HG02943 (cell line): ENCODE measurements around the gene GRHL1.

Experiments
- ATAC-seq: cut with Tn5 transposase; IDR thresholded peaks from one replicate; pipeline ENCODE4 v1.9.1; 2021; ENCODE audit warnings: mild to moderate bottlenecking, low read depth, moderate library complexity; ENCODE audit not compliant: unreplicated experiment

The GRHL1 gene

GRCh38 chr2:9948721-9949120, 2.8 kb upstream of the GRHL1 start:
- no peak for ATAC-seq

- no peak for ATAC-seq
These were observed 2.1 kb upstream of the GRHL1 start for GRCh38 chr2:9949239-9949991.

DNA sequence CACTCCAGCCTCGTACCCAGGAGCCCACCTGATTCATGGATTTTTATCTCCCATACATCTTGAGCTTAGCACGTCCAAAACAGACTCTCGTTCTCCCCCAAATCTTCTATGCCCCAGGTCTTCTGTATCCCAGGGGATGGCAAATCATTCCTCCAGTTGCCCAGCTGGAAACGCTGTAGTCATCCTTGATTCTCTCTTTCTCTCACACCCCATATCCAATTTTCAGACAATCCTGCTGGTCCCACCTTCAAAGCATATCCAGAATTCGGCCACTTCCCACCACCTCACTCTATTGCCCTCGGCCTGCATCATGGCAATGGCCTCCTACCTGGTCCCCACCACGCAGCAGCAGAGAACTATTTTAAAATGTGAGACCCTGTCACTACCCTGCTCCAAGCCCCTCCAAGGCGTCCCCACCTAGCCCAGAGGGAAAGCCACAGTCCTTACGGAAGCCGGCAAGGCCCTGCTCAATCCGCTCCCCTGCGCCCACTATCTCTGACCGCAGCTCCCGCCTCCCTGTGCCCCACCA, 1.4 kb upstream of the GRHL1 start:
- no peak for ATAC-seq

DNA sequence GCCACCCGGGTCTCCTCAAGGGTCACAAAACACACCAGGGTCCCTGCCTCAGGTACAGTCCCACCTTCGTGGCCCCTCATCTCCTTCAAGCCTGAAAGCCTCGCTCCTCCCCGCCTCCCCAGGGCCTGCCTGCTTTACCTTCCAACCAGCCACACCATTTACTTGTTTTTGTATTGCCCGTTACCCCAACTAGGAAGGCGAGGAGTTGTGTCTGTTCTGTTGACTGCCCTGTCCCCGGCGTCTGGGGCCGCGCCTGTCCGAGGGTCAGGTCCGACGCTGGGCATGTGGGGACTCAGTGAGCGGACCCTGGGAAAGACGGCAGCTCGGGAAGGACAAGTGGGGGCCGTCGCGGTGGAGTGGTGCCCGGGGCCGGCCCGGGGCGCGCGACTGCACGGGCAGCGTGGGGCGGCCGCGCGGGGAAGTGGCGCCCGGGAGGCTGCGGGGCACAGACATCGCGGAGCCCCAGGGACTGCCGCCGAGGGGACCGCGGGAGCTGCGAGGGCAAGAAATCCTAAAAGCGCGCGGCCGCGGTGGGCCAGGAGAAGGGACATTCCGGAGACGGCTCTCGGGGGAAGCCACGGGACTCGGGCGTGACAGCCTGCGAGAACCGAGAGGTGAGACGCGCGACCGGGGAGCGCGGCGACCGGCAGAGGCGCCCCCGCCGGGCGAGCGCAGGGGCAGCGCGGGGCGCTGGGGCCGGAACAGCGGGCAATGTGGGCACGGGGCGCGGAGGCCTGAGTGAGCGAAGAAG, 797 bp upstream of the GRHL1 start:
- ATAC-seq = peak; percentile 25

DNA sequence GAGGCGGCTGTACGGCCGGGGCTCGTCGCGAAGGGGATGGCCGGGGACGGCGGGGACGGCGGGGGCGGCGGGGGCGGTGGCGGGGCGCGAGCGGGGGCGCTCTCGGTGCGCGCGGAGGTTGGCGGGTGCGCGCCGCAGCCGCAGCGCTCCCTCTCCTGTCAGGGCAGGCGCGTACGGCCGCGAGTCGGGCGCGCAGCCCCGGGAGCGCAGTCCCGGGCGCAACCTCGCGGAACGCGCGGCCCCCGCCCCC, 296 bp upstream of the GRHL1 start:
- ATAC-seq = no peak

GRCh38 chr2:9952286-9952737, 819 bp downstream of the GRHL1 start:
- ATAC-seq = no peak

GRCh38 chr2:9952856-9953503, 1.5 kb downstream of the GRHL1 start:
- no peak for ATAC-seq

- ATAC-seq = no peak
These were observed 2.6 kb downstream of the GRHL1 start for GRCh38 chr2:9954136-9954535.

GRCh38 chr2:9958057-9958456, 6.6 kb downstream of the GRHL1 start:
- no peak for ATAC-seq

DNA sequence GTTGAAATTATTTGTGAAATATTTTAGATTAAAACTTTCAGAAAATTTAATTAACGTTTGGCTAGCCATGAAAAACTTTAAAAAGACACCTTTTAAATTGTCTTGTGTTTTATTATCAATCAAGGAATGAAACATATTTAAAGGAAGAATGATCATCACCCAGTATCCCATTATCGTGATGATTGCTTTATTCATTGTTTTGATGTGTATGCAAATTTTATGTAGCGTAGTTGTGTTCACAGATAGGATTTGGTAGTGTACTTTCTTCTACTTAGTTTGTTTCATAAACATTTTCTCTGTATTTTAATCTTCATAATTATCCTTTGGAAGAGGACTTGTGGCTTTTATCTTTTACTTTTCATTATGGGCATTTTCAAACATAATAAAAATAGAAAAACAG, 7.8 kb downstream of the GRHL1 start:
- ATAC-seq = no peak

DNA sequence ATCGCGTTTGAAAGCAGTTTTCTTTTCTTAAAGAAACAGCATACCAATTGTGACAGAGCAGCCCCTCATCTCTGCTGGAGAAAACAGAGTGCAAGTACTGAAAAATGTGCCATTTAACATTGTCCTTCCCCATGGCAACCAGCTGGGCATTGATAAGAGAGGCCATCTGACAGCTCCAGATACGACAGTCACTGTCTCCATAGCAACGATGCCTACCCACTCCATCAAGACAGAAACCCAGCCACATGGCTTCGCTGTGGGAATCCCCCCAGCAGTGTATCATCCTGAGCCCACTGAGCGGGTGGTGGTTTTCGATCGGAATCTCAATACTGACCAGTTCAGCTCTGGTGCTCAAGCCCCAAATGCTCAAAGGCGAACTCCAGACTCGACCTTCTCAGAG, 9.5 kb downstream of the GRHL1 start:
- no peak for ATAC-seq

GRCh38 chr2:9964334-9964980, 13.0 kb downstream of the GRHL1 start:
- ATAC-seq = no peak

GRCh38 chr2:9965119-9965822, 13.8 kb downstream of the GRHL1 start:
- ATAC-seq = no peak

DNA sequence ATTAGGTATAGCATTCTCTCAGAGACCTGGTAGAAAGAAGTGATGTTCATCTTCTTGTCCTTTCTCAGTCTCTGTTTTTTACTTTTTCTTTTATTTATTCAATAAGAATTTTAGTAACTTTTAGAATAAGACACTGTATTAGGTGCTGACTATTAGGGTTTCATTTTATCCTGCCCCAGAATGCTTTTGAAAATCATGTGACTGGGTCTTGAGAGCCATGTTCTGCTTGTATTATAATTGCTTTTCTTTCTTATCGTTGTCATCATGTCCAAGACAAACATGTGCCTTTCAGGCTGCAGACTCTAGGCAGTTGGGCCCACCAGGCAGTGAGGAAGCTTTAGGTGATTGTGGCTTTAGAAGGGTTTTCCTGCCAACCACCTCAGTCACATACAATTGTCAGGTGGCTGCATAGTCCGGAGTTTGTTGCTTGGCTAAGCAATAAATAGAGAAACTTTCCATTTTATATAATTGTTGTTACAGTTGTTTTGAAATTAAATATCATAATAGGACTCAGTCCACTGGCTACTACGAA, 15.1 kb downstream of the GRHL1 start:
- ATAC-seq = no peak

DNA sequence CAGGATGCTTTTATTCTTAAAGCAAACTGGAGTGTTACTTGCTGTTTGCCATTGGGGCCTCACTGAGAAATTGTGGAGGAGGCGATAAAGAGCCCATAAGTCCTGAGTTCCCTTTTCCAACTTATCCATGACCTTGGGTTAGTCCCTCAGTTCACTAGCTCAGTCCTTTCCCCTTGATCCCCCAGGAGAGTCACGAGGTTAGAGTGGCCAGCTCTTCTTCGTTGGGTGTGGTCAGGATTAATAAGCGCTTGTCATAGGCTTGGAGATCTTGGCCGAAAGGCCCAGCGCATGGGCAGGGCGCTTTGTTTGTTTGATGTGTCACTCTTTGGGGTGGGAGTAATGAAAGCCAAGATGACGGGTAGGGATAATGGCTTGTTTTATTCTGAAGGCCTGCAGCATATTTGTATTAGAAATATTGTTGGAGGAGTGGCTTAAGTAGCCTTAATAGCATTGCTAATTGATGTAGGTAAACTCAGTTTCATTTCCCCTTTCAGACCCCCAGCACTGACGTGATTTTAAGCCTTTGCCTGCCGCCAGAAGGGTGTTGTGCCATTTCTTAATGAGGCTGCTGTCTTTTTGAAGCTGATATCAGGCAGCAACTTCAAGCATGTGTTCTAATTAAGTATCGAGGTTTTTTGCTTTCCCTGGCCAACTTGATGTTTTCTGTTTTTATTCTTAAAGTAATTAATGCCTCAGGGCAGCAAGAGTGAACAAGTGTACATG, 15.7 kb downstream of the GRHL1 start:
- no peak for ATAC-seq

DNA sequence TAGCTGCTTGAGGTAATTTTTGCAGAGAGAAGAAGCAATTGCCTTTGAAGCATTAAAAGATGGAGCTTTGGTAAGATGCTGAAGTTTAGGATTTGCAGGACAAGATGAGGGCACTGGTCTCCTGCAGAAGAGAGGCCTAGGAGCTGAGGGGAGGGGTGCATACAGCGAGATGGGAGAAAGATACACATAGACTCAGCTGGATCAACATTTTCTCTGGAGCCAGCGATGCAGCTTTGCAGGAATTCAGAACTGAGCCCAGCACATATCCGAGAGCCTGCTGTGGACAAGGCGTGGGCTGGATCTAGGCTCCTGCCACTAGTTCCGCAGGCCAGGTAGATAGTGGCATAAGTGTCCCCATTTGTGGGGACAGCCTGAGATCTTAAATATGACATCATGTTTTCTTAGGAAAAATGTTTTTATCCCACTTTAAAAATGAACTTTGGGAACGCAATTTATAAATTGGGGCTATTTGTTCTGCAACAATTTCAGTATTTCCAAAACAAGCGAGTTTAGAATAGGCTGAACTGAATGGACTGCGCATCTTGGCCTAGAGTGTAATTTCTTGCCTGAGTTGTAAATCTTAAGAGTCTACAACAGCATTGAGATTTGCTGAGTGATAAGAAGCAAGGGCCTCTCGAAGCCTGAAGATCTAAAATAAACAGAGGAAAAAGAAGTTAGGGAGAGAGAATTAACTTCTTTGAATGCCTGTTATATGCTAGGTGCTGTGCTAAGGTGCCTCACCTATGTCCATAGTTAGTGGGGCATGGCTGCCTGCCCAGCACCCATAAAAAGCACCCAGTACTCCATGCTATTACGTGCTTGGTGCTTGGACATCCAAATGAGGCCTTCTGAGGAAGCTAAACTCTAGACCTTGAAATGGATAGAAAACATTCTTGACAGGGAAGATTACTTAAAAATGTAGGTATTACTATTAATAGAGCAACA, 17.3 kb downstream of the GRHL1 start:
- no peak for ATAC-seq

GRCh38 chr2:9970200-9971044, 18.9 kb downstream of the GRHL1 start:
- no peak for ATAC-seq
